GM13977 (cell line): ENCODE measurements around the gene IL17RB.

Experiments
- DNase-seq: peaks from one replicate; pipeline ENCODE4 v3.0.0; 2012; ENCODE audit warnings: low spot score
- CTCF ChIP-seq: IDR thresholded peaks from 2 replicates; pipeline ENCODE4 v1.5.1; 2012; ENCODE audit warnings: mild to moderate bottlenecking, control low read depth; ENCODE audit not compliant: insufficient read depth; ENCODE audit errors: extremely low read depth, missing control alignments
- in situ Hi-C: fragments of 300-500 bp; cut with MboI; formaldehyde crosslinking; loops from one replicate; pipeline ENCODE4 v1.12.0; 2022; ENCODE audit warnings: low sequenced_read_pairs, low pct_unique_long_range_greater_than_20kb, mixed read lengths, inconsistent platforms; ENCODE audit not compliant: unreplicated experiment

IL17RB gene

GRCh38 chr3:53885239-53885638 is 38.9 kb downstream of the IL17RB start:
- in situ Hi-C loops: no loop called here
- TF ChIP-seq CTCF: no peak
- no peak for DNase-seq

- no peak for TF ChIP-seq CTCF
- DNase-seq: no peak
- in situ Hi-C loops: no loop called here
Observed at GRCh38 chr3:53887446-53887845, 41.1 kb downstream of the IL17RB start.

GRCh38 chr3:53888232-53888631 is 41.9 kb downstream of the IL17RB start:
- no peak for TF ChIP-seq CTCF
- in situ Hi-C loops: no loop called here
- DNase-seq: no peak

GRCh38 chr3:53890726-53891475 is 44.5 kb downstream of the IL17RB start:
- in situ Hi-C loops: no loop called here
- peak; percentile 47 for DNase-seq
- no peak for TF ChIP-seq CTCF

- no peak for TF ChIP-seq CTCF
- DNase-seq: peak; percentile 91
- in situ Hi-C loops: no loop called here
Observed at GRCh38 chr3:53891497-53892285, 45.3 kb downstream of the IL17RB start, which contains the start of gene SELENOK. Gene SELENOK, minus strand, starts transcription at chr3:53891859.

- TF ChIP-seq CTCF: no peak
- in situ Hi-C loops: no loop called here
- DNase-seq: no peak
Observed at GRCh38 chr3:53892286-53892637, 45.9 kb downstream of the IL17RB start.
